ENCODE measurements around the gene TCP1. TPM values are rescaled to one million over a fixed set of nuclear protein-coding genes. Genes with fewer than 3 reads are reported as not detected.

The TCP1 gene
- total RNA-seq, 3 donors from 2014 or later, result 139 to 205 (median 170) TPM

GRCh38 chr6:159778131-159778530, 11.3 kb downstream of the TCP1 start:
- no peak for DNase-seq
- Histone ChIP-seq H3K36me3 (ENCODE audit: low read depth) (peaks cover 15% of the 10 kb centered on the region), H3K4me1 (ENCODE audit: low read depth) (peaks cover 5% of the 10 kb centered on the region), H3K4me3 (no peak overlapping the region), H3K9me3 (no peaks in the 10 kb centered on the region)
- ATAC-seq, result no peak
- intact Hi-C loops (cut with DNase I, micrococcal nuclease), result no loop called here
- TF ChIP-seq CTCF (IDR thresholded peaks at IDR 0.05), result no peak

DNA sequence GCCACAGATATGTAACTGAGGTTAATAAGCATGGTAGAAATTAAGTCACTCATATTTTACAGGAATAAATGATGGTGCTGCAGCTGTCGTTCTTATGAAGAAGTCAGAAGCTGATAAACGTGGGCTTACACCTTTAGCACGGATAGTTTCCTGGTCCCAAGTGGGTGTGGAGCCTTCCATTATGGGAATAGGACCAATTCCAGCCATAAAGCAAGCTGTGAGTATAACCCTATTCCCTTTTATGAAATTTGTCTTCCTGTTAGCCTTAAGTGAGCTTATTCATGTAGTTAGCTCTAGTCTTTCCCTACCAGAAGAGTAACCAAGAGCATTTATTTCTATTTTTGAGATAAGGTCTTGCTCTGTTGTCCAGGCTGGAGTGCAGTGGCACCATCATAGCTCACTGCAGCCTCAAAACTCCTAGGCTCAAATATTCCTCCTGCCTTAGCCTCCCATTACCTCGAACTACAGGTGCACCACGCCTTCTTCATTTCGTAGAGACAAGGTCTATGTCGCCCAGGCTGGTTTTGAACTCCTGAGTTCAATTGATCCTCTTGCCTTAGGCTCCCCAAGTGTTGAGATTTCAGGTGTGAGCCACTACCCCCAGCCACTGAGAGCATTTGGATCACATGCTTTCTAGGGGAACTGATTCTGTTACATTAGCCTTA, 12.0 kb downstream of the TCP1 start:
- peaks cover 11% of the 10 kb centered on the region for H3K36me3 ChIP-seq (ENCODE audit: low read depth)
- ATAC-seq, result peak; percentile 95
- DNase-seq, result peak in 1 of 3 donors; percentile 61

DNA sequence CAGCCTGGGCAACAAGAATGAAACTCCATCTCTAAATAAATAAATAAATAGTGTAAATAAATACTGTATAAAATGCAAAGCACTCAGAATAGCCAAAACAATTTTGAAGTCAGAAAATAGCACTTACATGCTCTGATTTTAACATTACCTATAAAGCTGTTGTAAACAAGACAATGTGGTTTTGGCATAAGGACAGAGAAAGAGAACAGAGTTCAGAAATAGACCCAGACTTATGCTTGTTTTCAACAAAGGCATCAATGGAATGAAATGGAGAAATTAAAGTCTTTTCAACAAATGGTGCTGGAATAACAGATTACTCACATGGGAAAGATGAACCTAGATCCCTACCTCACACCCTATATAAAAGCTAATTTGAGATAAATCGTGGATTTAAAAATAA, 17.2 kb downstream of the TCP1 start:
- Histone ChIP-seq H3K36me3 (ENCODE audit: low read depth) (no peaks in the 10 kb centered on the region), H3K9me3 (no peaks in the 10 kb centered on the region), H3K4me1 (ENCODE audit: low read depth) (peaks cover 5% of the 10 kb centered on the region), H3K4me3 (no peak overlapping the region)
- DNase-seq (no peak), ATAC-seq (no peak)
- intact Hi-C loops (cut with DNase I, micrococcal nuclease), result no loop called here
- TF ChIP-seq CTCF (IDR thresholded peaks at IDR 0.05), result no peak

More for the DNA sequence above, 12.0 kb downstream of the TCP1 start:
- intact Hi-C loops (cut with DNase I, micrococcal nuclease), result no loop called here
- no peak for TF ChIP-seq CTCF (IDR thresholded peaks at IDR 0.05)
- Histone ChIP-seq H3K9me3 (no peaks in the 10 kb centered on the region), H3K4me1 (ENCODE audit: low read depth) (peaks cover 5% of the 10 kb centered on the region), H3K4me3 (no peak overlapping the region)

DNA sequence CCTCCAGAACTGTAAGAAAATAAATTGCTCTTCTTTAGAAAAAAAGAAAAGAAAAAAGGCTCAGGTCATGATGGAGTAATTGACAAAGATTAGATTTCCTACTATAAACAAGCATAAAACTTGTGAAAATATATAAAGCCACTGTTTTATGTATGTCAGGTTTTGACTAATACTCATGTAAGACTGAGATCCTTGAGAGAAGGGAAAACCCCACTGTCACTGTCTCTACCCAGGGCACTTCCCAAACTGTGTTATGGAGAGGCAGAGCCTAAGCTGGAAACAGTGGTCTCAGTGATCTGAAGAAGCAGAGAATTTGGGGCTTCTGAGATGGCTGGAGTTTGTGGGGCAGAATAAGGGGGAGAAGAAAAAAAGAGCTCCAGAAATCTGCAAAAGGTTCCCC, 19.9 kb downstream of the TCP1 start:
- ATAC-seq (no peak), DNase-seq (no peak)
- no peak for TF ChIP-seq CTCF (IDR thresholded peaks at IDR 0.05)
- Histone ChIP-seq H3K9me3 (no peaks in the 10 kb centered on the region), H3K4me3 (no peak overlapping the region), H3K4me1 (ENCODE audit: low read depth) (no peaks in the 10 kb centered on the region), H3K36me3 (ENCODE audit: low read depth) (no peaks in the 10 kb centered on the region)
- intact Hi-C loops (cut with DNase I, micrococcal nuclease), result no loop called here

DNA sequence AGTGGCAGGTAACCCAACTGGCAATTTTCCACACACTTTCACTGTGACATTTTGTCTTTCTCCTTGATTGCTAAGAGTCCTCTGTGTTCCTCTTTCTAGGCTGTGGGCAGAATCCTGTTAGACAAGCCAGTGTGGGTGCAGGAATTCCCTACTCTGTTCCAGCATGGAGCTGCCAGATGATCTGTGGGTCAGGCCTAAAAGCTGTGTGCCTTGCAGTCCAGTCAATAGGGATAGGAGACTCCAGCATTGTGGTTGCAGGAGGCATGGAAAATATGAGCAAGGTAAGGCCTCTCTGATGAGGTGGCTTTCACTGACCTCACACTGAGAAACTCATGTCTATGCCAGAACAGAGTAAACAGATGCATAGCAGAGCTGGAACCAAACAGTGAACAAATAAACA, 22.5 kb downstream of the TCP1 start:
- ATAC-seq (no peak), DNase-seq (no peak)
- intact Hi-C loops (cut with DNase I, micrococcal nuclease), result no loop called here
- no peak overlapping the region for H3K4me3 ChIP-seq
- H3K36me3 ChIP-seq (ENCODE audit: low read depth), result no peaks in the 10 kb centered on the region
- no peak for TF ChIP-seq CTCF (IDR thresholded peaks at IDR 0.05)
- no peaks in the 10 kb centered on the region for H3K9me3 ChIP-seq
- H3K4me1 ChIP-seq (ENCODE audit: low read depth), result peaks cover 7% of the 10 kb centered on the region
